ENCODE data around the gene KRT3.
"Not testable (repeated sequence)": the region's sequence is repeated elsewhere in the genome, so short reads cannot be mapped to it uniquely, and the experiment has no call there.

Gene KRT3

DNA sequence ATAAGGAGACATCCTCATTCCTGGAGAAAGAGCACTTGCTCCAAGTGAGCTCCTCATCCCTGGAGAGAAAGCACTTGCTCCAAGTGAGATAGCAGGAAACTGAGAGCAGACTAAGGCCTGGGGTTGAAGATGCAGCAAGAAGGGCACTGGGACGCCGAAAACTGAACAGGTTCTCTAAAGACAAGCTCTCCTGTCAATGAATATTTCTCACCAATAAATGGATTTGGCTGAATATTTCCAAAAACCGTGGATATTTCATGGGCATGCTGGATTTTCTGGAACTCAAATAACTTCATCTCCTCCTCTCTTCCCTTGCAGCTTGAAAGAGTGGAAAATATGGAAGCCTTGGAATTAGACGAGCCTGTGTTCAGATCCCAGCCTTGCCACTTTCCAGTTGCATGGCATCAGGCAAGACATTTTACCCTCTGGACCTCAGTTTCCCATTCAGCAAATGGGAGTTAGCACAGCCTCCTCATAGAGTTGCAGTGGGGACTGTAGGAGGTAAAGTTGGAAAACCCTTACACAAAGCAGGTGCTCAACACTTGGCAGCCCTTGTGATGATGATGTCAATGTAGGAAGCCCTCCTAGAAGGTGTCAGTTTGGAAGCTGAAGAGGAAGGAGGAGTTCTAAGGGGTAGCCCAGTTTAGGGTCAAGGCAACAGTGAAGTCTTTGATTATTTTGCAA, 14.4 kb downstream of the KRT3 start:
- DNase-seq (ENCODE audit: low read depth), result no peak

DNA sequence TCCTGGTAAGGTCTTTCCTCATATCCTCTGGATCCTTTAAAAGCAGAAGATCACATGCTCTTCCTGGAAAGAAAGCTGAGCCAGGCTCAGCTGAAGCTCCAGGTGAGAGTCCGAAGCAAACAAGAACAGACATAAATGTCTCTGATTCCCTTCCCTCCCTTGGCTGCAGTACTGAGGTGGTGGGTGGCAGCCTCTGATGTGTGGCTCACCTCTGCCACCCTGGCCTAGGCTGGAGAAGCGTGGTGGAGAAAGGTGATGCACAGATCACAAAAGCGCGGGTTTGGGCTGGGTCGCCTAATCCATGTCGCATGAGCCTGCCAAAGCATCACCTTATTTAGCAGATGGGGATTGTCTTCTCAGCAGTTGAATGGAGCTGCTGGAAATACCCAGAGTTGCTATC, 16.0 kb downstream of the KRT3 start:
- DNase-seq (ENCODE audit: low read depth), result no peak

DNA sequence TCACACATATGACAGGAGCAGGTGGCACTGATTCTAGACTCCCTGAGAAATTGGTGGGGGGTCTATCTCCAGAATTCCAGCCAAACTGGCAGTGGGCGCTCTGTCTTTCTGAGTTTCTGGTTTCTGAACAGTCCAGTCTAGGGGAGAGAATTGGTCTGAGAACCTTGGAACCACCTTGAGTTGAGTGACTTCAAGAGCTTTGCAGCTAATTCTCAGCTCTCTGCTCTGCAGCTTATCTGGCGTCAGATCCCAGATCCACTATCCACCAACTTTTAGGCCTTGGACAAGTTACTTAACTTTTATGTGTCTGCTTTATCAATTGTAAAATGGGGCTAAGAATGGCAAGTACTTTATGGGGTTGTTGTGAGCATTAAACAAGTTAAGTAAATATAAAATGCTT, 17.1 kb downstream of the KRT3 start:
- DNase-seq (ENCODE audit: low read depth), result no peak

DNA sequence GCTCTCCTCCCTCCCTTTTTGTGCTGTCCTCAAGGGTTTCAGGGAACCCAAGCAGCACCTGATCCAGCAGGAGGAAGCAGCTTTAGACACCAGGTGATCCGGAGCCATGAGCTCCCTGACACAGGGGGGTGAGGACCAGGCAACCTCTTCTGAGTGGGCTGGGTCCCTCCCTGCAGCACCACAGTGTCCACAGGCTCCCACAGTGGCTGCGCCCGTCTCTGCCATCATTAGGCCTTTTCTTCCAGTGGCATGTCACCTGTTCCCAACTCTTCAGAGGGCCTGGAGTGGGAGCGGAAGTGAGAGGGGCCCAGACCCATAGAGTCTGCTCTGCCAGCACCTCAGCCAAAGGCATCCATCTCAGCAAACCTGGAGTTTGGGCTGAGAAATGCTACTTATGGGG, 18.4 kb downstream of the KRT3 start:
- DNase-seq (ENCODE audit: low read depth), result no peak

- DNase-seq (ENCODE audit: low read depth), result no peak
Measured at GRCh38 chr12:52776913-52777395, 19.0 kb downstream of the KRT3 start, which contains the start of gene KRT76. Gene KRT76 (minus strand): TSS chr12:52777345. CDS start chr12:52777291, 54 bp downstream.

- no peak for DNase-seq (ENCODE audit: low read depth)
Measured at GRCh38 chr12:52776435-52776834, 19.5 kb downstream of the KRT3 start.

- no peak for DNase-seq (ENCODE audit: low read depth)
Measured at GRCh38 chr12:52774629-52775250, 21.2 kb downstream of the KRT3 start.

DNA sequence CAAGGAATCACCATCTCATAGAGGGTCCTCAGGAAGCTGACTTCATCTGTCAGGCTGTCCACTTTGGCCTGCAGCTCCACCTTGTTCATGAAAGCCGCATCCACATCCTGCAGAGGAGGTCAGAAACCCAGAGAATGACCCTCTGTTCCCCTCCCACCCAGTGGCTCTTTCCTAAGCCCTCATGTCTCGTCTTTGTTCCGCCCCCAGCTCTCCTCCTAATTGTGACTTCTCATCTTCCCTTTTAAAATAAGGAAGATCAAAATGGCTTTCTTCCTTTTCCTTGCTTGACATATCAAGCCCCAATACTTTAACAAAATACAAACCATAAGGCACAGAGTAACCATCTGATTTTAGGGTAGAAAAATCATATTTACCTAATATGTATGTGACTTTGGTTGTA, 23.1 kb downstream of the KRT3 start:
- DNase-seq (ENCODE audit: low read depth), result no peak

DNA sequence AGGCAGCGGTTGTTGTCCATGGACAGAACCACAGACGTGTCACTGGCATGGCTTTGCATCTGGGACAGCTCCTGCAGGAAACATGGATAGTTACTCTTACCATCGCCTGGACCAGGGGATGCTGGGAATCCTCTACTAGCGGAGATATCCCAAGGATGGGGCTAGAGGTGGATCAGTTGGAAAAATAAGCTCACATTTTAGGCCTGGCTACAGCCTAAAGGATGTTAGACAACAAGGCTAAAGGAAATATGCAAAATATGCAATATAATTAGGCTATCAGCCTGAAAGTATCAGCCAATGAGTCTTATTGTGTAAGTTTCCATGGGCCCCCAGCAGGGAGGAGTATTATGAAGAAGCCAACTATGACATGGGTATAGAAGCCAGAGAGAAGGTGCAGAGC, 23.7 kb downstream of the KRT3 start:
- DNase-seq (ENCODE audit: low read depth), result no peak

GRCh38 chr12:52771505-52771904, 24.4 kb downstream of the KRT3 start:
- DNase-seq (ENCODE audit: low read depth), result no peak

DNA sequence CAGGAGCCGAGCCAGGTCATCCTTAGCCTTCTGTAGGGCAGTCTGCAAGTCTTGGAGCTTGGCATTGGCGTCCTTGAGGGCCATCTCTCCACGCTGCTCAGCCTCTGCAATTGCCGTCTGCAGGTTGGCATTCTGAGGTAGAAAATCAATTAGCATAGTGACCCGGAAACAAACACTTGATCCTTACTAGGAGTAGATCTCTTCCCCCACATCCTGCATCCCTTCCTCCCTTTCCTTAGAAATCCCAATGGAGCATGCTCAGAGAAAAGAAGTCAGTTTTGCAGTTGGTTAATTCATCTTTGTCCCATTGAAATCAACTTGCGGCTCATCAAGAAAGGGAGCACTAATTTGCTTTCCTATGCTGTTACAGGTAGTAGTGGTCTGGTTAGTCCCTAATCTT, 24.8 kb downstream of the KRT3 start:
- DNase-seq (ENCODE audit: low read depth), result no peak

GRCh38 chr12:52769946-52770345, 26.0 kb downstream of the KRT3 start:
- DNase-seq (ENCODE audit: low read depth), result no peak

GRCh38 chr12:52769354-52769753, 26.6 kb downstream of the KRT3 start:
- DNase-seq (ENCODE audit: low read depth), result no peak

DNA sequence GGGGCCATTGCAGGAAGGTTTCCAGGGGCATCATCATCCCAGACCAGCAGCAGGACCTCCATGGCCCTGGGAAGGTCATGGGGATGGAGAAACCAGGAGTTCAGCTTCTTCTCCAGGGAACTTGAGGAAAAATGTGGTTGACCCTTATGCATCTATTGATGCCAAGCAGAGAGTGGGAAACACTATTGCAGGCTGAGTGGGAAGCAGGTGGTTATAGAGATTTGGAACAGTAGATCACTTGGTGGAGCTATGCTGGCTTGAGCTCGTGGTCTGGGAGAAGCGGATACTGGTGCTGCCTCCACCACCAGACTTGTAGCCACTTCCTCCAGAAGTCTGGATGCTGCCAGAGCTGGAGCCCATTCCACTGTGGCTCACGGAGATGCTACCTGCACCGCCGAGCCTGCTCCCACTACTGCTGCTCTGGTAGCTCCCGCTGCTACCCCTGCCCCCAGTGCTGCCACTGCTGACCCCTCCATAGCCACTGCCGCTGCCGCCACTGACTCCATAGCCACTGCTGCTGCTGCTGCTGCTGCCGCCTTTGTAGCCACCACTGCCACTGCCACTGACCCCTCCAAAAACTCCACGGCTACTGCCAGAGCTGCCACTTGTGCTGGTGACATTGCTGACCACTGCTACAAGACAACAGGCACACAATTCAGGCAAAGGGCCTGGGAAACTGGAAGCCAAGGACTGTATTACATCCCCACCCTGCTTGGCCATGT, 27.3 kb downstream of the KRT3 start:
- DNase-seq (ENCODE audit: low read depth), result no peak

- DNase-seq (ENCODE audit: low read depth), result no peak
Measured at GRCh38 chr12:52767427-52767826, 28.5 kb downstream of the KRT3 start.

- DNase-seq (ENCODE audit: low read depth), result no peak
Measured at GRCh38 chr12:52767020-52767379, 28.9 kb downstream of the KRT3 start.

GRCh38 chr12:52766351-52767019, 29.4 kb downstream of the KRT3 start:
- no peak for DNase-seq (ENCODE audit: low read depth)

DNA sequence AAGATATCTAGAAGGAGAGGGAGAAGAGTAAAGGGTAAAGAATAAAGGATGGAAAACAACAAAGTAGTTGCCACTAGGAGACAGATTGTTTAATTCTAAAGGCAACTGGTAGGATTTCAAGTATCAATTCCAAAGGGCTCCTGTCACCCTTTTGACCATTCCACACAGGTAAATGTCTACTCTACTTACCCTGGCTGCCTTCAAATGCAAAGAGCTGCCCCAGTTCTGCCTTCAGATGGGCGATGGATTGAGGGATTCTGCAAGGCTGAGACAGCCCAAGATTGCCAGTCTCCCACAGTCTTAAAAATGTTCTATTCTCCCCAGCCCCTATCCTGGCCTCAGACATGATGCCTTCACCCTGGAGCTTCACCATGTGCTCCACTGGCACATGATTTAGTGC, 30.2 kb downstream of the KRT3 start:
- DNase-seq (ENCODE audit: low read depth), result no peak

DNA sequence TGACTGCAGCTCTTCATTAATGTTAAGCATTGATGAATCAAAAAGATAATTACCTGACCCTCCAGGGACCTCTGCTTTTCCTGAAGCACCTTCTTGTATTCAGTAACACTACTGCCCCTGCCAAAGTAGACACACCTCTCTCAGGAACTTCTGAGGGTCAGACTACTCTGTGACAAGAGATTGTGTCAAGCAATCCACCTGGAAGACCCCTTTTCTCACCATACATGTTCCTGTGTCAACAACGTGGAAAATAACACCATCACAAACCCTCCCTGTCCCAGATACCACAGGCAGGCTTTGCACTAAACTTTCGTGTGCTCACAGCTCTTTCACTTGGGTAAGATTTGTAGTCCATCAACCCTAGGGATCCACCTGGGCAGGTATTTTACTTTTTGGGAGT, 31.9 kb downstream of the KRT3 start:
- DNase-seq (ENCODE audit: low read depth), result no peak

DNA sequence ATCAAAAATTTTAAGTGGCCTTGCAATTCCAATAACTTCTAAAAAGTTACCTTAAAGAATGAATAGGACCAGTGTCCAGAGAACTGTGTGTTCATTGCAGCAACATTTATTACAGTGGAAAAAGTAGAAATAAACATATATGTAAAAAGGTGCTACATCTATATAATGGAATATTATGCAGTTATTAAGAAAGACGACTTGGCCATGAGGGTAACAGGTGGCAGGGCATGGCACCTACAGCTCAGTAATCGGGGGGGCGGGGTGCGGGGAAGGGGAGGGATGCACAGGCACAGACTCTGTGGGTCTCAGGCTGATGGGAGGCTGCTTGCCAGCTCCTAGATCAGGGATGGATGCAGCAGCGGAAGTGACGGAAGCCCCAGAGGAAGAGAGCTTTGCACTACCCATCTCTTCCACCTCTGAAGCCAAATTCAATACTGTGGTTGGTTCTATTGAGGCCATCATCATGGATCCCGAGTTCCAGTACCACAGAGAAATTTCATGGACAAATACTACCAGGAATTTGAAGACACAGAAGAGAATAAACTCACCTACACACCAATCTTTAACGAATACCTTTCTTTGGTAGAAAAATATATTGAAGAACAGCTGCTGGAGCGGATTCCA, 32.8 kb downstream of the KRT3 start:
- no peak for DNase-seq (ENCODE audit: low read depth)

GRCh38 chr12:52761802-52762201, 34.1 kb downstream of the KRT3 start:
- DNase-seq (ENCODE audit: low read depth), result no peak

- not testable (repeated sequence) for DNase-seq (ENCODE audit: low read depth)
Measured at GRCh38 chr12:52761218-52761617, 34.7 kb downstream of the KRT3 start.

Data from activated T-cell treated with anti-CD3 and anti-CD28 coated beads for 1 hour (primary cell).